CD4-positive, alpha-beta T cell (primary cell): ENCODE results near the gene MPZ. TPM values are rescaled to one million over a fixed set of nuclear protein-coding genes. Genes with fewer than 3 reads are reported as not detected.
A peak's percentile ranks its signal among the peaks of the same experiment; 100 is the strongest.
"Not testable (repeated sequence)": the region's sequence is repeated elsewhere in the genome, so short reads cannot be mapped to it uniquely, and the experiment has no call there.

Experiments
- ATAC-seq: fragments of 200-7000 bp; cut with Tn5 transposase; one replicate; pipeline ENCODE4 v1.10.0; 2022; ENCODE audit warnings: mild to moderate bottlenecking; ENCODE audit not compliant: poor library complexity
- CTCF ChIA-PET: fragments of 350-600 bp; sonication (Branson Sonifier 250); formaldehyde crosslinking; loops from one replicate; lab custom pipeline; 2021; ENCODE audit warnings: antibody characterized with exemption, inconsistent platforms; lab: Charles Lee
- POLR2A ChIA-PET: fragments of 350-600 bp; sonication (Branson Sonifier 250); formaldehyde crosslinking; loops from one replicate; lab custom pipeline; 2021; ENCODE audit warnings: antibody characterized with exemption, inconsistent platforms; lab: Charles Lee
- DNase-seq, 14 experiments: peaks; one replicate each; pipeline ENCODE4 v3.0.0-alpha.2; 2013 to 2020; ENCODE audit warnings: mixed read lengths in 2 of 14
- H3K27ac ChIP-seq, 2 donors: one replicate each; pipeline versions ENCODE4 v1.5.1 to v1.7.0; 2013; ENCODE audit warnings: low read length in 2 of 2, low read depth in 1 of 2, mild to moderate bottlenecking in 1 of 2
- H3K27me3 ChIP-seq, 2 experiments: 1 replicate in 1 of 2; 2 replicates in 1 of 2; pipeline versions ENCODE4 v1.6.1 to v1.7.0; 2013; ENCODE audit warnings: low read length in 2 of 2, control low read depth in 1 of 2, mild to moderate bottlenecking in 1 of 2, moderate library complexity in 1 of 2; ENCODE audit not compliant: insufficient read depth in 2 of 2, control insufficient read depth in 1 of 2
- H3K36me3 ChIP-seq: one replicate; pipeline ENCODE4 v1.6.1; 2013; ENCODE audit warnings: low read length, control low read depth; ENCODE audit not compliant: insufficient read depth
- H3K4me1 ChIP-seq: one replicate; pipeline ENCODE4 v1.6.1; 2013; ENCODE audit warnings: low read length, control low read depth; ENCODE audit not compliant: insufficient read depth
- H3K4me3 ChIP-seq: one replicate; pipeline ENCODE4 v1.5.1; 2013; ENCODE audit warnings: mild to moderate bottlenecking, low read length, moderate library complexity
- H3K9me3 ChIP-seq, 2 experiments: 1 replicate in 1 of 2; 2 replicates in 1 of 2; pipeline versions ENCODE4 v1.6.1 to v1.7.0; 2013; ENCODE audit warnings: low read length in 2 of 2, mild to moderate bottlenecking in 2 of 2, control low read depth in 1 of 2, moderate library complexity in 1 of 2; ENCODE audit not compliant: control insufficient read depth in 1 of 2, insufficient read depth in 1 of 2
- H3K27ac Mint-ChIP-seq: one replicate; pipeline ENCODE4 v1.8.0; 2020; ENCODE audit warnings: mixed read lengths
- H3K27me3 Mint-ChIP-seq: one replicate; pipeline ENCODE4 v1.8.0; 2021; ENCODE audit warnings: mixed read lengths
- H3K36me3 Mint-ChIP-seq: one replicate; pipeline ENCODE4 v1.8.0; 2021; ENCODE audit warnings: low read depth, mixed read lengths
- H3K4me1 Mint-ChIP-seq: one replicate; pipeline ENCODE4 v1.8.0; 2021; ENCODE audit warnings: low read depth, mixed read lengths
- H3K4me3 Mint-ChIP-seq: one replicate; pipeline ENCODE4 v1.8.0; 2020; ENCODE audit warnings: mild to moderate bottlenecking, mixed read lengths
- H3K9me3 Mint-ChIP-seq: one replicate; pipeline ENCODE4 v1.8.0; 2020; ENCODE audit warnings: mixed read lengths
- intact Hi-C, 2 experiments: fragments of 100-400 bp; cut with DNase I in 1 of 2; cut with micrococcal nuclease in 1 of 2; formaldehyde crosslinking; loops; one replicate each; pipeline versions ENCODE4 v1.15.1 to v1.9.0; 2023 to 2025; cut with DNase I, micrococcal nuclease
- total RNA-seq, 174 experiments: library from RNA in 2 of 174; stranded (reverse) in 2 of 174; gene quantifications; one replicate each; pipeline ENCODE4 v1.2.3 and lab custom pipeline; 2021 to 2026
- TF ChIP-seq, protein P1 (sequence below): fragments of 200-600 bp; IDR thresholded peaks from one replicate; pipeline ENCODE4 v1.8.0; 2022; ENCODE audit warnings: antibody characterized with exemption, mild to moderate bottlenecking

Gene MPZ
- total RNA-seq, 2 experiments from 2014 or later: 3.1 to 3.2 TPM

DNA sequence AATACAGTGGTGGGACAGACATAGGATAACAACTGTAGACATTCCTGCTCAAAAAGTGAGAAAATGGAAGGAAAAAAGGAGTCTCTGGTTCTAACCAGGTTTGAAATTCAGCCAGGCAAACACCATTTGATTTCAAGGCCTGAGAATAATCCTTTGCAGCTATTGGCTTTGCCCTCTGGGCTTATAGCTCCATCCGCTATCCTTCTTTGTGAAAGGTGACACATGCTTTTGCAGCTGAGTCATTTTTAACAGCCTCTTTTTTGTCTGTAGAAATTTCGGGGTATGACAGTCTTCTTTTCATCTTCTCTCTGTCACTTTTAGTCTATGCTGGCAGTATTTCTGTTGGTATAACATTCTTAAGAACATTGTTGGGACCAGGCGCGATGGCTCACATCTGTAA lies 20.6 kb upstream of the MPZ start:
- no peaks in the 10 kb centered on the region for H3K9me3 ChIP-seq
- intact Hi-C loops: no loop called here
- H3K36me3 ChIP-seq: peaks cover 61% of the 10 kb centered on the region
- H3K4me1 ChIP-seq: no peaks in the 10 kb centered on the region
- peaks cover 87% of the 10 kb centered on the region for H3K36me3 Mint-ChIP-seq
- TF ChIP-seq, protein P1, sequence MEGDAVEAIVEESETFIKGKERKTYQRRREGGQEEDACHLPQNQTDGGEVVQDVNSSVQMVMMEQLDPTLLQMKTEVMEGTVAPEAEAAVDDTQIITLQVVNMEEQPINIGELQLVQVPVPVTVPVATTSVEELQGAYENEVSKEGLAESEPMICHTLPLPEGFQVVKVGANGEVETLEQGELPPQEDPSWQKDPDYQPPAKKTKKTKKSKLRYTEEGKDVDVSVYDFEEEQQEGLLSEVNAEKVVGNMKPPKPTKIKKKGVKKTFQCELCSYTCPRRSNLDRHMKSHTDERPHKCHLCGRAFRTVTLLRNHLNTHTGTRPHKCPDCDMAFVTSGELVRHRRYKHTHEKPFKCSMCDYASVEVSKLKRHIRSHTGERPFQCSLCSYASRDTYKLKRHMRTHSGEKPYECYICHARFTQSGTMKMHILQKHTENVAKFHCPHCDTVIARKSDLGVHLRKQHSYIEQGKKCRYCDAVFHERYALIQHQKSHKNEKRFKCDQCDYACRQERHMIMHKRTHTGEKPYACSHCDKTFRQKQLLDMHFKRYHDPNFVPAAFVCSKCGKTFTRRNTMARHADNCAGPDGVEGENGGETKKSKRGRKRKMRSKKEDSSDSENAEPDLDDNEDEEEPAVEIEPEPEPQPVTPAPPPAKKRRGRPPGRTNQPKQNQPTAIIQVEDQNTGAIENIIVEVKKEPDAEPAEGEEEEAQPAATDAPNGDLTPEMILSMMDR: no peak
- ATAC-seq: no peak
- H3K27me3 Mint-ChIP-seq: no peaks in the 10 kb centered on the region
- no peak overlapping the region for H3K4me3 Mint-ChIP-seq
- H3K4me1 Mint-ChIP-seq: no peaks in the 10 kb centered on the region
- POLR2A ChIA-PET: no interaction called here
- no peak overlapping the region for H3K27ac ChIP-seq
- CTCF ChIA-PET: no interaction called here
- no peak overlapping the region for H3K4me3 ChIP-seq
- no peaks in the 10 kb centered on the region for H3K27me3 ChIP-seq
- no peak for DNase-seq
- H3K27ac Mint-ChIP-seq: no peak overlapping the region
- H3K9me3 Mint-ChIP-seq: no peaks in the 10 kb centered on the region

DNA sequence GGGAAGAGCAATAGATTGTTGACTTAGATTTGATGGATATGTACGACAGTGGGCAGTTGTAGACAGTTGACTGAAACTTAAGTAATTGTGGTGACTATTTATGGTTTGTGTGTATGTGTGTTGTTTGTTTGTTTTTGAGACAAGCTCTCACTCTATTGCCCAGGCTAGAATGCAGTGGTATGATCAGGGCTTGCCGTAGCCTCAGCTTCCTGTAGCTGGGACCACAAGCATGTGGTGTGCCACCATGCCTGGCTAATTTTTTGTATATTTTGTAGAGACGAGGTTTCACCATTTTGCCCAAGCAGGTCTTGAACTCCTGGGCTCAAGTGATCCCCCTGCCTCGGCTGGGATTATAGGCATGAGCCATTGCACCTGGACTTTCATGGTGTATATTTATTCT lies 14.3 kb upstream of the MPZ start:
- intact Hi-C loops: no loop called here
- Mint-ChIP-seq H3K27me3 (no peaks in the 10 kb centered on the region), H3K27ac (no peak overlapping the region), H3K4me3 (no peak overlapping the region), H3K36me3 (peaks cover 64% of the 10 kb centered on the region), H3K9me3 (no peaks in the 10 kb centered on the region), H3K4me1 (peaks cover 11% of the 10 kb centered on the region)
- Histone ChIP-seq H3K27me3 (no peaks in the 10 kb centered on the region), H3K4me3 (no peak overlapping the region), H3K4me1 (peaks cover 5% of the 10 kb centered on the region), H3K9me3 (no peaks in the 10 kb centered on the region), H3K27ac (no peak overlapping the region), H3K36me3 (peaks cover 33% of the 10 kb centered on the region)
- POLR2A ChIA-PET: no interaction called here
- TF ChIP-seq, protein P1: no peak
- ATAC-seq (no peak), DNase-seq (peak in 2 of 14 experiments; percentile 31 to 51)
- CTCF ChIA-PET: no interaction called here

DNA sequence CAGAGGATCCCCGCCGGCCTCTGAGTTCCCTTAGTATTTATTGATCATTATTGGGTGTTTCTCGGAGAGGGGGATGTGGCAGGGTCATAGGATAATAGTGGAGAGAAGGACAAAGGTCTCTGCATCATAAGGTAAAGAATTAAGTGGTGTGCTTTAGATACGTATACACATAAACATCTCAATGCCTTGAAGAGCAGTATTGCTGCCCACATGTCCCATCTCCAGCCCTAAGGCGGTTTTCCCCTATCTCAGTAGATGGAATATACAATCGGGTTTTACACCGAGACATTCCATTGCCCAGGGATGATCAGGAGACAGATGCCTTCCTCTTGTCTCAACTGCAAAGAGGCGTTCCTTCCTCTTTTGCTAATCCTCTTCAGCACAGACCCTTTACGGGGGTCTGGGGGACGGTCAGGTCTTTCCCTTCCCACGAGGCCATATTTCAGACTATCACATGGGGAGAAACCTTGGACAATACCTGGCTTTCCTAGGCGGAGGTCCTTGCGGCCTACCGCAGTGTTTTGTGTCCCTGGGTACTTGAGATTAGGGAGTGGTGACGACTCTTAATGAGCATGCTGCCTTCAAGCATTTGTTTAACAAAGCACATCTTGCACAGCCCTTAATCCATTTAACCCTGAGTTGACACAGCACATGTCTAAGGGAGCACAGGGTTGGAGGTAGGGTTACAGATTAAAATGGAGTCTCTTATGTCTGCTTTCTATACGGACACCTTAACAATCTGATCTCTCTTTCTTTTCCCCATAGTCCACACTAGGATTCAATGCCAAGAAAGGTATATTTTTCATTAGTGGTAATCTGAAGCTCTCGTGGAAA lies 6.3 kb upstream of the MPZ start:
- DNase-seq, H3K4me3 ChIP-seq, H3K27ac ChIP-seq, POLR2A ChIA-PET, H3K9me3 Mint-ChIP-seq, ATAC-seq, H3K9me3 ChIP-seq, H3K36me3 ChIP-seq, H3K27me3 Mint-ChIP-seq, intact Hi-C loops, H3K27me3 ChIP-seq: not testable (repeated sequence)
- peaks cover 18% of the 10 kb centered on the region for H3K4me1 ChIP-seq
- Mint-ChIP-seq H3K4me3 (peak overlapping the region; percentile 98), H3K4me1 (peaks cover 36% of the 10 kb centered on the region), H3K36me3 (peaks cover 31% of the 10 kb centered on the region), H3K27ac (peak overlapping the region; percentile 100)
- CTCF ChIA-PET: interaction anchor here (1.1 kb wide), 1 partner anchor 90 kb away, joined by 3 read pairs; the partner anchor contains the start of gene TOMM40L
